ENCODE measurements around the gene UBR4.

DNA sequence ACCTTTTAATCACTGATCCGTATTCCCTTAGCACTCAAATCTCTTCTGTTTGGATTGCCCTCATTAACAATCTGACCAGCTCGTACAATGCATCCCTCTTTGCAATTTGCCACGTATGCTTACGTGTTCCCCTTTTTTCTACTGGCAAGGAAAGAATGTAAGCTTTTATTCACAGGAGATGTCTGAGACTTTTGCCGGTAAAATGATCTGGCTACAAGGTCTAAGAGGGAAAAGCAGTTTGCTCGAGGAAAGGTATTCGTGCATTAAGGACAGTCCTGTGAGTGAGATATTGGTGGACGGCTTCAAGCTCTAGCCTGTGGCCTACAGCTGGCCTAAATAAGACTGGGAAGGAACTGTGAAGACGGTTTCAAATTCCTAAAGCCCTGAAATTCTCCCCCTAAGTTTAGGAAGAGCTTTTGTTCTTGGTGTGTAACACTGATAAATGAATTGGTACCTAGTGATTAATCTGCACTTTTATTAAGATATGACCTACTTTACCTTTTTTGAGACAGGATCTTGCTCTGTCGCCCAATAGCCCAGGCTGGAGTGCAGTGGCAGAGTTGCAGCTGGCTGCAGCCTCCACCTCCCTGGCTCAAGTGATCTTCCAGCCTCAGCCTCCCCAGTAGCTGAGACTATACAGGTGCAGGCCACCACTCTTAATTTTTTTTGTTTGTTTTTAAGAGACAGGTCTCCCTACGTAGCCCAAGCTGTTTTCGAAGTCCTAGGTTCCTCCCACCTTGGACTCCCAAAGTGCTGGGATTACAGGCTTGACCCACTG, 895 bp upstream of the UBR4 start:
- TF ChIP-seq, protein P1, sequence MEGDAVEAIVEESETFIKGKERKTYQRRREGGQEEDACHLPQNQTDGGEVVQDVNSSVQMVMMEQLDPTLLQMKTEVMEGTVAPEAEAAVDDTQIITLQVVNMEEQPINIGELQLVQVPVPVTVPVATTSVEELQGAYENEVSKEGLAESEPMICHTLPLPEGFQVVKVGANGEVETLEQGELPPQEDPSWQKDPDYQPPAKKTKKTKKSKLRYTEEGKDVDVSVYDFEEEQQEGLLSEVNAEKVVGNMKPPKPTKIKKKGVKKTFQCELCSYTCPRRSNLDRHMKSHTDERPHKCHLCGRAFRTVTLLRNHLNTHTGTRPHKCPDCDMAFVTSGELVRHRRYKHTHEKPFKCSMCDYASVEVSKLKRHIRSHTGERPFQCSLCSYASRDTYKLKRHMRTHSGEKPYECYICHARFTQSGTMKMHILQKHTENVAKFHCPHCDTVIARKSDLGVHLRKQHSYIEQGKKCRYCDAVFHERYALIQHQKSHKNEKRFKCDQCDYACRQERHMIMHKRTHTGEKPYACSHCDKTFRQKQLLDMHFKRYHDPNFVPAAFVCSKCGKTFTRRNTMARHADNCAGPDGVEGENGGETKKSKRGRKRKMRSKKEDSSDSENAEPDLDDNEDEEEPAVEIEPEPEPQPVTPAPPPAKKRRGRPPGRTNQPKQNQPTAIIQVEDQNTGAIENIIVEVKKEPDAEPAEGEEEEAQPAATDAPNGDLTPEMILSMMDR (IDR thresholded peaks at IDR 0.05): no peak
- TF ChIP-seq POLR2A (IDR thresholded peaks at IDR 0.05): no peak
